IPS DF 19.7 (cell line): ENCODE results near the gene TMPRSS11F.
A peak's percentile ranks its signal among the peaks of the same experiment; 100 is the strongest.
"Not testable (repeated sequence)": the region's sequence is repeated elsewhere in the genome, so short reads cannot be mapped to it uniquely, and the experiment has no call there.

Experiments used
- DNase-seq: peaks from one replicate; pipeline ENCODE4 v3.0.0-alpha.2; 2013; ENCODE audit warnings: low read depth, low spot score

TMPRSS11F gene

DNA sequence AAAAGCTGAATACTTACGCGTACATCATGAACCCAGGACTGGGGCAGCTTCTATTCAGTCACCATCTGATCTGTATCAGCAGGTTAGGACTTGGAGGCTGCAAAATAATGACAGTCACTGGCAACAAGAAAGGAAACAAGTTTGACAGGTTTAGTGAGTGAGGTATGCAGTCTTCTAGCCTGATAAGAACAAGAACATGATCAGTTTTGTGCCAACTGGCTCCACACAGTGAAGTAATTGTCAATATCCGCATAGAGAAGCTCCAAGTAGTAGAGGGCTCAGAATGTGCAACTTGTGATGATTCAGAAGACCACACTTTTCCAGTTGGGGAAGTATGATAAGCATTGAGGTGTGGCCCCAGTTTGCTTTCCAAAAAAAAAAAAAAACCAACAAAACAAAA is at the start of gene TMPRSS11F:
TSS of gene TMPRSS11F (minus strand) at position 77 of the 400 bp plus-strand sequence. CDS start at position 28, 49 bp downstream.
- no peak for DNase-seq

DNA sequence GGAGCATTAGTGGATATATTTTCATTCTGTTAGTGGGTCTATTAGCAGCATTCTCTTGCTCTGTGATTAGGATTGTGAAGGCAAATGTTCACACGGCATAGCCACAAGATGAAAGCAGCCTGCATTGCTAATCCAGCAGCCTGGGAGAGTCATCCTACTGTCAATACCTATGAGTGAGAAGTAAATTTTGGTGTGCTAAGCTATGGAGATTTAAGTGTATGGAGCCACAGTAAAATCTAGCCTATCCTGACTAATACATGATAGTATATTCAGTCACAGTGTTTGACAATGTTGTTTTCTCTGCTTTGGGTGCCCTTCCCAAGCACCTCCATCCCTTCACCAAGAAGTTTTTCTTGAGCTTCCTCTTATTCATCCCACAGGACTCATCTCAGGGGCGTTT is 47.2 kb upstream of the TMPRSS11F start:
- no peak for DNase-seq

DNA sequence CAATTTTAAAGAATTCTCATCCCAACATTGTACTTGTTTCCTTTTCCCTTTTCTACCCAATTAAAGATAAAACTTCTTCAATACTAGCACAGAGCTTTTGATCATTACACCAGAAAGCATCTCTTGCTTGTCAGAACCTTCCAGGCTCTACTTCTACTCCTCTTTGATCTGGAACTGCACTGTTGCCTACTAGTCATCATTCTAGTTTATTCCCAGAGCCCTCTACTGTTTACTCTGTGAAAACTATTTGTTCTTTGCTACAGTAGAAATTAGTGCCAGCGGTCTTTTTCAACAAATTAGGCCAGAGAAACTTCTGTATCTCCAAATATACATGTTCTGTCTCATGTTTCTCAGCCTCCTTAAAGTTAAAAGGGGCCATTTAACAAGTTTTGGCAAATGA is 46.8 kb upstream of the TMPRSS11F start:
- DNase-seq: no peak

GRCh38 chr4:68175562-68176155 is 46.0 kb upstream of the TMPRSS11F start:
- no peak for DNase-seq

DNA sequence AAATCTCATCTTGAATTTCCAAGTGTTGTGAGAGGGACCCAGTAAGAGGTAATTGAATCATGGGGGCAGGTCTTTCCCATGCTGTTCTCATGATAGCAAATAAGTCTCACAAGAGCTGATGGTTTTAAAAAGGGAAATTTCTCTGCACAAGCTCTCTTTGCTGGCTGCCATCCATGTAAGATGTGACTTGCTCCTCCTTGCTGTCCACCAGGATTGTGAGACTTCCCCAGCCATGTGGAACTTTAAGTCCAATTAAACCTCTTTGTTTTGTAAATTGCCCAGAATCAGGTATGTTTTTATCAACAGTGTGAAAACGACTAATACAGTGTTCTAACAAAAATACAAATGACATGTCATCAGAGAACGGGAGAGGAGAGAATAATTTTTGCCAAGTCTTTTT is 44.7 kb upstream of the TMPRSS11F start:
- DNase-seq: not testable (repeated sequence)

DNA sequence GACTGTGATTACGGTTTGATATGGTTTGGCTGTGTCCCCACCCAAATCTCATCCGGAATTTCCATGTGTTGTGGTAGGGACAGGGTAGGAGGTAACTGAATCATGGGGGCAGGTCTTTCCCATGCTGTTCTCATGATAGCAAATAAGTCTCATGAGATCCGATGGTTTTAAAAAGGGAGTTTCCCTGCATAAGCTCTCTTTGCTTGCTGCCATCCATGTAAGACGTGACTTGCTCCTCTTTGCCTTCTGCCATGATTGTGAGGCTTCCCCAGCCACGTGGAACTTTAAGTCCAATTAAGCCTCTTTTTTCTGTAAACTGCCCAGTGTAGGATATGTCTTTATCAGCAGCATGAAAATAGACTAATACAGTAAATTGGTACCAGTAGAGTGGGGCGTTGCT is 42.5 kb upstream of the TMPRSS11F start:
- not testable (repeated sequence) for DNase-seq

DNA sequence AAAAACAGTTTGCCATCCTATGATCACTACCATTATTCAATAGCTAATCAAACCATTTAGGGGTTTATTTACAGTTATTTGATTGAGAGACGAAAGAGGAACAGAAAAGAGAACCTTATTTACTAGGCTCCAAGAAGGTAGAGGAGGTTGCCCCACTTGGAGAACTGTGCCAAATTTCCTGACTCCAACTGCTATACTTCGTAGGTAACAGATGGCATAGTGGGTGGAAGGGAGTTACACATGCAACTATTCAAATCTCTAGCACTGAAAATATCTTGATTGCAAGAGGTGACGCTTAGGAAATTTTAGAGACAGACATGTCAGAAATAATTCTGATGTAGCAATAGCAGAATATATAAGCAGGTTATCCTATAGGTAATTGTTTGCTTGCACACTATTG is 38.0 kb upstream of the TMPRSS11F start:
- no peak for DNase-seq

DNA sequence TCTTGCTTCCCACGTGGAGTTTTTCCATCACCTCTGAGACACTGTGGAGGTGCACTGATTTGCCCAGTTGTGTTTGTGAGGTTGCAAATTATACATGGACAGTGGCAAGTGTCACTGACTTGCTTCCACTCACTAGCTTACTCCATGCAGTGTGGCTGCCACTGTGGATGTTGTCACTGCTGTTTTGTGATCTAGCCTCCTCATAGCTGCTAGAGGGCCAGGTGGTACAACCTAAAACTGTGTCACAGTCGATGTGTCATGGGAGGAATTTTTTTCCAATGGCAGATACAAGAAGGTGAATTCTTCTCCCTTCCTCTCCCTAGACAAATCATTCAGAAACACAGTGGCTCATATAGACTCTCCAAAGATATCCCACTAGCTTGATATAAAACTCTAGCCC is 37.5 kb upstream of the TMPRSS11F start:
- DNase-seq: no peak

- DNase-seq: no peak
Measured at GRCh38 chr4:68163754-68164153, 34.1 kb upstream of the TMPRSS11F start.

DNA sequence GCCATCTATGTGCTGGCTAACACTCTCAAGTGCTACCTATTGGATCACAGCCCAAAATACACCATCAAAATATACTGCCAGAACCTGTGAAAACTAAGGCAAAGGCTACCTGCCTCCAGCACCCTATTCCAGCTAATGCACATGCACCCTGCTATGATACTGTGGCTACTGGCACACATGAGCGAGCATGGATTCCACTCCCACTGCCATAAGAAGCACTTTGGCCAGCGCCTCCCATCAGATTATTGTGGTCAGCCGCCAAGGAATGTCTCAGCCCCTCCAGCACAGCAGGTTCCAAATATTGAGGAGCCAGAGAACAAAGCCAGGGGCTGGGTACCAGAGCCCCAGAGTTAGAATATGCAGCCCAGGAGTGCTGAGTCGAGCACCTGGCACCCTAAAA is 32.5 kb upstream of the TMPRSS11F start:
- DNase-seq: no peak

DNA sequence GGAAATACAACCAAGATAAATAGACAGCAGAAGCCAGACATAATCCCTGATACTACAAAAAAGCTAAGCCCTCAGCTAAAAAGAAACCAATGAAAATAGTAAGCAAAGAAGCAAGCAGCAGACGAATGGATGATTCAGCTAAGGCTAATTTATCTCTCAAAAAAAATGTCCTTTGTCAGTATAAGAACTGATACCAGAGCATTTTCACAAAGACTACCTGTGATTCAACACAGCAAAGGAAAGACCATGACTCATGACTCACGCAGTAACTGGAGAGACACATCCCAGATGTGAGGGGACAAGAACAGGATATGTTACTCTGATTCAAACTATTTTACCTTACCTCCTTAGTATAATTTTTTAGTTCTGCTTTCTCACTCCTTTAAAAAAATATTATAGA is 22.7 kb upstream of the TMPRSS11F start:
- no peak for DNase-seq

DNA sequence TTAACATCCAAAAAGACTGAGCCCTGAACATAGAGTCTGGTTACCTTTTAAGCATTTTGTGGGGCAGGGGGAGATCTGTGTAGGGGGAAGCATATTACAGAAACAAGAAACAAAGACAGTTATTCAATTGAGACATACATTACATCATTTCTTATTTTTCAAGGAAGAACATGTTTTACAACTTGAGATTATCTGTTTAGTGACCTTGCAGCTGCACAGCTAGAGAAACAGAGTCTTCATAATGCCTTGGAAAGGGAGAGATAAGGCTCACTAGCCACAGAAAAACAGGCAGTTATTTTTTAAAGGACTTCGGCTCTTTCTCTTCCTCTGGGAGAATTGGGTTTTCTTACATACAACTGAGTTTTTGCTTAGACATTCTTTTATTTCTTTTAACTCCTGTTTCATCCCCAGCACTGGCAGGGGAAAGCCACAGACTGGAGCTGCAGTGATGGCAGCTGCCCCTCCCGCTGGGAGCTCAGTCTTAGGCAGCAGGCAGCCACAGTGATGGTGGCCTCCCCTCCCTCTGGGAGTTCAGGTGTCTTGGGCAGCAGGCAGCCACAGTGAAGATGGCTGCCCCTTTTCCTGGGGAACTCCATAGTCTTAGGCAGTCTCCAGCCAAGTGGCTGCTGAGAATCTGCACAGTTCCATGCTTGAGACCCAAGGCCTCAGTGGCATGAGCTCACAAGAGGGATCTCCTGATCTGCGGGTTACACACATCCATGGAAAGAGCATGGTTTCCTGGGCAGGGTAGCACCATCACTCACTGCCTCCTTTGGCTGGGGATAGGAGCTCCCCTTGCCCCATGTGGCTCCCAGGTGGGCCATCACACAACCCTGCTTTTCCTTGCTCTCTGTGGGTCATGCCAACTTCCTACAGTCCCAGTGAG is 19.4 kb upstream of the TMPRSS11F start:
- DNase-seq: no peak

DNA sequence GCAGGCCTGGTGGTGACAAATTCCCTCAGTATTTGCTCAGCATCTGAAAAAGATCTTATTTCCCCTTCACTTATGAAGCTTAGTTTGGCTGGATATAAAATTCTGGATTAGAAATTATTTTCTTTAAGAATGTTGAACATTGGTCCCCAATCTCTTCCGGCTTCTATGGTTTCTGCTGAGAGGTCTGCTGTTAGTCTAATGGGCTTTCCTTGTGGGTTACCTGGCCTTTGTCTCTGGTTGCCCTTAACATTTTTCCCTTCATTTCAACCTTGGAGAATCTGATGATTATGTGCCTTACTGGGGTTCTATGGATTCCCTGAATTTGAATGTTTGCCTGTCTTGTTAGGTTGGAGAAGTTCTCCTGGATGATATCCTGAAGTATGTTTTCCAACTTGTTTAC is 17.4 kb upstream of the TMPRSS11F start:
- no peak for DNase-seq

- DNase-seq: no peak
Measured at GRCh38 chr4:68145261-68145660, 15.6 kb upstream of the TMPRSS11F start.

DNA sequence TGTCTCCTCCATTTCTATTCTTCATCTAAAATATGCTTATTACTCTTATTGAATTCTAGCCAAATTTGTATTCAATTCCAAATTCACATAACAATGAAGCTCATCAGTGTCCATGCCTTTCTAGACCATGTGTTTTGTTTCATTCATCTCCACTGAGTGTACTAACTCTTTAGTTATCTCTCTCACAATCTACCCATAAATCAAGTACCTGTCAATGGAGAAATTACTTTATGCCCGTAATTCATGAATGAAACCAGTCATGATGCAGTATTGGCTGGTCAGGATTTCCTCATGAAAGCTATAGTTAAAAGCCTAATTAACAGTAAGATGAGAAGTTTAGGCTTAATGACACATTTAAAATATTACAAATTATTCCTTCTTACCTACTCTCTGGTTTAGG is 12.2 kb upstream of the TMPRSS11F start:
- DNase-seq: no peak

- peak; percentile 25 for DNase-seq
Measured at GRCh38 chr4:68132342-68132741, 2.7 kb upstream of the TMPRSS11F start.

DNA sequence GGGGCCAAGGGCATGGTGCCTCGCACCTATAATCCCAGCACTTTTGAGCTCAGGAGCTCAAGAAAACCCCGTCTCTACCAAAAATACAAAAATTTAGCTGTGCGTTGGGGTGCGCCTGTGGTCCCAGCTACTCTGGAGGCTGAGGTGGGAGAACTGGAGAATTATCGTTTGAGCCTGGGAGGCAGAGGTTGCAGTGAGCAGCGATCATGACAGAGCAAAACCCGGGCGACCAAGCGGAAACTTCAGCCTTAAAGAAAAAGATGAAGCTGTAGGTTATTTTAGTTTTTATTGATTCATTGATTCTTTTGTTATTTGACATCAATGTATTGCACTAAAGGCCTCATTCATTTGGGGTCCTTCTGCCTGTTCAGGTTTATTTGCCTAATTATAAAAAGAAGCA is 5.4 kb downstream of the TMPRSS11F start:
- DNase-seq: no peak

DNA sequence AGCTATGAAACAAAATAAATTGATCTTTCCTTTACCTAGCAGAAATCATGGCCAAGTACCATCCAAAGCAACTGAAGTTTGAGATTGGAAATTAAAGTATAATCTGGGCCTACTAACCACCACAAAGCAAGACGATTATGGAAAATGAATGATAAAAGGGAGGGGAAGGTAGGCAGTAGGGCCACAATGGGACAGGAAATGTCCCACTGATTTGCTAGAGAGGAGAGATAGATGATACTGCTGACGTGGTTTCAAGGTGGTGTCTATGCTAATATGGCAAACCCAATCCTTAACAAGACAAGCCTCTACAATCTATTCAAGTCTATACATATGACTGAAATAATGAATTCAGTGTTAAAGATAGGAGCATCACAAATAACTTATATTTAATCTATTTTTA is 6.1 kb downstream of the TMPRSS11F start:
- DNase-seq: peak; percentile 42

- no peak for DNase-seq
Measured at GRCh38 chr4:68119921-68120320, 9.7 kb downstream of the TMPRSS11F start.

- DNase-seq: no peak
Measured at GRCh38 chr4:68110441-68110840, 19.2 kb downstream of the TMPRSS11F start.

- no peak for DNase-seq
Measured at GRCh38 chr4:68109868-68110267, 19.8 kb downstream of the TMPRSS11F start.

- no peak for DNase-seq
Measured at GRCh38 chr4:68082758-68083157, 46.9 kb downstream of the TMPRSS11F start.

- DNase-seq: no peak
Measured at GRCh38 chr4:68079928-68080327, 49.7 kb downstream of the TMPRSS11F start.
